Measurements from ENCODE around the gene DLGAP4. TPM values are rescaled to one million over a fixed set of nuclear protein-coding genes. Genes with fewer than 3 reads are reported as not detected.

The DLGAP4 gene
- total RNA-seq, 1 donor from 2014 or later, result 99.1 TPM

DNA sequence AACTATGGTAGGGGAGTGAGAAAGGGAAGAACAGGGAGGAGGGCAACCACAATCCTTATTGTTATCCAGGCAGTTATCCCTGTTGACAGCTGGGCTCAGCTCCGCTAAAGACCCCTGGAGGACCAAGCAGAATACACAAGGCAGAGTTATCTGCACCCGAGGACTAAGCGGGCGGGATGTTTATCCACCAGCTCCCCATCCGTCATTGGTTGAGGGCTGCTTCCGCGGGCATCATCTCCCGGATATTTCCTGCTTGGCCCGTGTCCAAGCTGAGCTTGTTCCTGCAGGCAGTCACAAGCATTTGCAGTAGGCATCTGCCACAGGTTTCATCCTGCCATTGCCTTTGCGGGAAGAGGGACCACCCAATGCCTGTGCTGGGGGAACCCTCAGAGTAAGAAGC, 102.1 kb downstream of the DLGAP4 start:
- Mint-ChIP-seq H3K9me3 (peaks cover 1% of the 10 kb centered on the region), H3K4me3 (no peak overlapping the region), H3K36me3 (no peaks in the 10 kb centered on the region), H3K27ac (no peak overlapping the region), H3K4me1 (no peaks in the 10 kb centered on the region), H3K27me3 (ENCODE audit: low read depth) (peaks cover 14% of the 10 kb centered on the region)
- no peak for TF ChIP-seq CTCF (IDR thresholded peaks at IDR 0.05; ENCODE audit: unreplicated experiment)
- DNase-seq (ENCODE audit: low spot score in 2 of 2, unreplicated experiment in 2 of 2), result no peak

GRCh38 chr20:36411861-36412454, 105.8 kb downstream of the DLGAP4 start:
- no peaks in the 10 kb centered on the region for H3K36me3 Mint-ChIP-seq
- DNase-seq (ENCODE audit: low spot score in 2 of 2, unreplicated experiment in 2 of 2), result no peak
- H3K4me1 Mint-ChIP-seq, result no peaks in the 10 kb centered on the region
- H3K9me3 Mint-ChIP-seq, result no peaks in the 10 kb centered on the region
- TF ChIP-seq CTCF (IDR thresholded peaks at IDR 0.05; ENCODE audit: unreplicated experiment), result no peak
- H3K4me3 Mint-ChIP-seq, result no peak overlapping the region
- H3K27ac Mint-ChIP-seq, result no peak overlapping the region
- peaks cover 4% of the 10 kb centered on the region for H3K27me3 Mint-ChIP-seq (ENCODE audit: low read depth)

DNA sequence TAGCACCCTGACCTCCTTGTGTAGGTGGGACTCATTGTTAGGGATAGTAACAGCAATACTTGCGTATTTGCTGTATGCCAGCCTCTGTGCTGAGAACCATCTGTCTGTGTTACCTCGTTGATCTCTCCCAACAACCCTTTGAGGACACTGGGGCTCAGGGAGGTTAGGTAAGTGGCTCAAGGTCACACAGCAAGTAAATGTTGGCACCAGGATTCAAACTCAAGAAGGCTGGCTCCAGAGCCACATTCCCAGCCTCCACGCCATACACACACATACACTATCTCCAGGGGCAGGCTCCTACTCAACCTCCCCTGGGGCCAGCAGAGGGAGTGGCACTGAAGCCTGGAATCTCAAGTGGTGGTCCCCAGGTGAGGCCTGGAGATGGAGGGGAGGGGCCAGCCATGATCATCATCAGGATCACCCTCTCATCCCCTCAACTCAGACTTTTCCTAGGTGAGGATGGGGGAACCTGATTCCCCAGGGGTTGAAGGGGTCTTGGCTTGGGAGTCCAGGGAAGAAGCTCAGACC, 109.4 kb downstream of the DLGAP4 start:
- Mint-ChIP-seq H3K4me3 (no peak overlapping the region), H3K27ac (no peak overlapping the region), H3K4me1 (no peaks in the 10 kb centered on the region), H3K9me3 (no peaks in the 10 kb centered on the region), H3K36me3 (no peaks in the 10 kb centered on the region), H3K27me3 (ENCODE audit: low read depth) (peaks cover 3% of the 10 kb centered on the region)
- DNase-seq (ENCODE audit: low spot score in 2 of 2, unreplicated experiment in 2 of 2), result no peak
- TF ChIP-seq CTCF (IDR thresholded peaks at IDR 0.05; ENCODE audit: unreplicated experiment), result no peak

- Mint-ChIP-seq H3K27ac (no peak overlapping the region), H3K4me3 (no peak overlapping the region), H3K9me3 (no peaks in the 10 kb centered on the region), H3K27me3 (ENCODE audit: low read depth) (peaks cover 2% of the 10 kb centered on the region), H3K4me1 (no peaks in the 10 kb centered on the region), H3K36me3 (no peaks in the 10 kb centered on the region)
- DNase-seq (ENCODE audit: low spot score in 2 of 2, unreplicated experiment in 2 of 2), result no peak
- TF ChIP-seq CTCF (IDR thresholded peaks at IDR 0.05; ENCODE audit: unreplicated experiment), result no peak
Observed at GRCh38 chr20:36418711-36419110, 112.6 kb downstream of the DLGAP4 start.

GRCh38 chr20:36421641-36422040, 115.5 kb downstream of the DLGAP4 start:
- H3K27ac Mint-ChIP-seq, result no peak overlapping the region
- no peak for TF ChIP-seq CTCF (IDR thresholded peaks at IDR 0.05; ENCODE audit: unreplicated experiment)
- DNase-seq (ENCODE audit: low spot score in 2 of 2, unreplicated experiment in 2 of 2), result no peak
- no peaks in the 10 kb centered on the region for H3K36me3 Mint-ChIP-seq
- no peaks in the 10 kb centered on the region for H3K9me3 Mint-ChIP-seq
- H3K4me1 Mint-ChIP-seq, result no peaks in the 10 kb centered on the region
- peaks cover 18% of the 10 kb centered on the region for H3K27me3 Mint-ChIP-seq (ENCODE audit: low read depth)
- no peak overlapping the region for H3K4me3 Mint-ChIP-seq

Measured in mesothelial cell of epicardium (in vitro differentiated cells).